Brain microvascular endothelial cell (primary cell): ENCODE measurements around the gene ASIC2.

Experiments
- DNase-seq: peaks from one replicate; pipeline ENCODE4 v3.0.0-alpha.2; 2020
- H3K27ac ChIP-seq: fragments of 250-450 bp; sonication (Bioruptor Pico); 2 replicates; pipeline ENCODE4 v1.5.1; 2020; ENCODE audit warnings: mild to moderate bottlenecking, moderate library complexity
- H3K27me3 ChIP-seq: fragments of 250-450 bp; sonication (Bioruptor Pico); replicated peaks from 2 replicates; pipeline ENCODE4 v1.5.1; 2020; ENCODE audit warnings: mild to moderate bottlenecking
- H3K36me3 ChIP-seq: fragments of 250-450 bp; sonication (Bioruptor Pico); replicated peaks from 2 replicates; pipeline ENCODE4 v1.5.1; 2020; ENCODE audit warnings: mild to moderate bottlenecking
- H3K4me3 ChIP-seq: 2 replicates; pipeline ENCODE4 v1.5.1; 2011; ENCODE audit warnings: low read depth, mild to moderate bottlenecking, control low read depth, low read length, moderate library complexity
- in situ Hi-C: cut with HindIII; loops from 2 replicates; pipeline ENCODE4 v1.10.0; 2017; ENCODE audit warnings: low sequenced_read_pairs, low pct_ligation_motif_present
- TF ChIP-seq, protein P1 (sequence below): IDR thresholded peaks from 2 replicates; pipeline ENCODE4 v1.5.1; 2011; ENCODE audit warnings: low read depth, mild to moderate bottlenecking, moderate library complexity, low read length, control low read depth, inconsistent platforms; ENCODE audit errors: missing control alignments

Gene ASIC2

DNA sequence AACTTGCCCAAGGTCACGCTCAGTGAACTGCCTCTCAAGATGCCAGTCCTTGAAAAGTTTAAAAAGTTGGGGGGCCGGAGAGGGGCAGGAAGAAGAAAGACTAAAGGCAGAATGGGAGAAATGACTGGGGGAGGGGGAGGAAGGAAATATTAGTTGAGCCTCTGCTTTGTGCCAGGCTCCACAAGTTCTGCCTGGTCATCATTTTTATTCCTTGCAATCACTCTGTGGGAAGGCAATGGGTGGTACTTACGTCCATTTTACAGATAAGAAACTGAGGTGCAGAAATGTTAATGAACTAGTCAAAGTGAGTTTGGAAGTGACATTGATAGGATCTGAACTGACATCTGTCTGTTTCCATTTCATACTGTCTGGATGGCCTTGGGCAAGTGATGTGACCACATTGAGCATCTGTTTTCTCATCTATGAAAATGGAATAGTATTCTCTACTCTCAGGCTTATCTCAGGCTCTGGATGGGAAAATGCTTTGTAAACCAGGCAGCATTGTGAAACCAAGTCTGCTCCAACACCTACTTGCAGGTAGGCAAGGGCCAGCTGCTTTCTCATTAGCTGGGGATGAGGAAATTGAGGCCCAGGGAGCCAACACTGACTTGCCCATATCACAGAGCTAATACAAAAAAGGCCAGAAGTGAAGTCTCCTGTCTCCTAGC is 19.2 kb downstream of the ASIC2 start:
- Histone ChIP-seq H3K4me3 (no peak overlapping the region), H3K36me3 (no peaks in the 10 kb centered on the region), H3K27me3 (no peaks in the 10 kb centered on the region), H3K27ac (no peak overlapping the region)
- no peak for DNase-seq
- TF ChIP-seq, protein P1, sequence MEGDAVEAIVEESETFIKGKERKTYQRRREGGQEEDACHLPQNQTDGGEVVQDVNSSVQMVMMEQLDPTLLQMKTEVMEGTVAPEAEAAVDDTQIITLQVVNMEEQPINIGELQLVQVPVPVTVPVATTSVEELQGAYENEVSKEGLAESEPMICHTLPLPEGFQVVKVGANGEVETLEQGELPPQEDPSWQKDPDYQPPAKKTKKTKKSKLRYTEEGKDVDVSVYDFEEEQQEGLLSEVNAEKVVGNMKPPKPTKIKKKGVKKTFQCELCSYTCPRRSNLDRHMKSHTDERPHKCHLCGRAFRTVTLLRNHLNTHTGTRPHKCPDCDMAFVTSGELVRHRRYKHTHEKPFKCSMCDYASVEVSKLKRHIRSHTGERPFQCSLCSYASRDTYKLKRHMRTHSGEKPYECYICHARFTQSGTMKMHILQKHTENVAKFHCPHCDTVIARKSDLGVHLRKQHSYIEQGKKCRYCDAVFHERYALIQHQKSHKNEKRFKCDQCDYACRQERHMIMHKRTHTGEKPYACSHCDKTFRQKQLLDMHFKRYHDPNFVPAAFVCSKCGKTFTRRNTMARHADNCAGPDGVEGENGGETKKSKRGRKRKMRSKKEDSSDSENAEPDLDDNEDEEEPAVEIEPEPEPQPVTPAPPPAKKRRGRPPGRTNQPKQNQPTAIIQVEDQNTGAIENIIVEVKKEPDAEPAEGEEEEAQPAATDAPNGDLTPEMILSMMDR, result no peak
- in situ Hi-C loops, result no loop called here

DNA sequence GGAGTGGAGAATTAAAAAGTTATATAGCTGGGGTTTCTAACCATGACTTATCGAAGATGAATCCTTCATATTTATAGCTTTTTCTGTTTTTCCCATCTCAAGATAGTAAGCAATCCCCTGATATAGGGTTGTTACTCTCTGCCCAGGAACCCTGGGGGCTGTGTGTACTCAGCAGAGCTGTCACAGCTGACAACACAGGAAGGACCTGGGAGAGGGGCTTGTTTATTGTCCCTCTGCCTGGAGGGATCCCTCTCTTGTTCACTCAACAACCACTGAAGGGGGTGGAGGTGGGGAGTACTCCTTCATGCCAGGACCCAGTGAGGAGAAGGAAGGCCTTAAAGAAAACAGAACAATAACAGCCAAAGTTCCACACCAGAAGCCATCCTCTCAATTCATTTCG is 19.8 kb downstream of the ASIC2 start:
- in situ Hi-C loops, result no loop called here
- H3K27me3 ChIP-seq, result no peaks in the 10 kb centered on the region
- no peak overlapping the region for H3K4me3 ChIP-seq
- no peak for DNase-seq
- no peaks in the 10 kb centered on the region for H3K36me3 ChIP-seq
- H3K27ac ChIP-seq, result no peak overlapping the region
- TF ChIP-seq, protein P1, result no peak

DNA sequence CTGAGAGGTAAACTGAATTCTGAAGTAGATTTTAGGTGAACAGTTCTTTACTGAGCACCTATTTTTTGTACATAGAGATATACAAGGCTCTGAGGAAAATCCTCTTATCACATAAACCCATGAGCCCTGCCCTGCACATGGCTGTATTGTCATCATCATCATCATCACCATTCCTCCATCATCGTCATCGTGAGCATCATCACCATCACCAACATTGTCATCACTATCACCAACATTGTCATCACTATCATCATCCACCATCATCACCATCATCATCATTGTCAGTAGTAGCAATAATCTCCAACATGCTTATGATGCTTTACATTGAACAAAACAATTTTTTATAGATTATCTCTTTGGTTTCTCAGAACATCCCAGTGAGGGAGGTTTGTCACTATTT is 20.7 kb downstream of the ASIC2 start:
- no peak overlapping the region for H3K4me3 ChIP-seq
- no peaks in the 10 kb centered on the region for H3K27me3 ChIP-seq
- H3K27ac ChIP-seq, result no peak overlapping the region
- in situ Hi-C loops, result no loop called here
- TF ChIP-seq, protein P1, result no peak
- H3K36me3 ChIP-seq, result no peaks in the 10 kb centered on the region
- DNase-seq, result no peak

DNA sequence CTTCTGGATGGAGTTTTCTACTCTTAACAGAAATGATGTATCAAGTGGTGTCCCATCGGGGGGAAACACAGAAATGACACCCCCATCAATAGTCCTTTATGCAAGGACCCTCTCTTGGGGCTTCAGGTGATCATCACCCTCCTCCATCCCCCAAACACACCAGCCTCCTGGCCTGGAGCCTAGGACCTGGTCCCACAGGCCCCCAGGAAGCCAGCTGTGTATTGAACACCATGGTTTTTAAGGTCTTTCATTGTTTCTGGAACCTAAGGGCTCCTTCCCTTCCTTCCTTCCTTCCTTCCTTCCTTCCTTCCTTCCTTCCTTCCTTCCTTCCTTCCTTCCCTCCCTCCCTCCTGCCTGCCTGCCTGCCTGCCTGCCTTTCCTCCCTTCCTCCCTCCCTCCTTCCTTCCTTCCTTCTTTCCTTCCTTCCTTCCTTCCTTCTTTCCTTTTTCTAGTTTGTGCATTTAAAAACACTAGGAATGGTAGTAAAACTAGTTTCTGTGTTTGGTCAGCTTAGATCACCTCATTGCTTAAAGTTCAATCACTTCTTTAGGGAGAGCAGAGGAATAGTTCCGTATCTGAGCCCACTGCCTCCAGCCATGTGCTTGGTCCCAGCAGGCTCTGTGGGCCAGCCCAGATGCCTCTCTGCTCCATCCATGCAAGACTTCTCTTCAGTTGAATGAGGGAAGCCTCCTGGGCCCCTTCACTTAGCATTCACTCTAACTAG is 23.6 kb downstream of the ASIC2 start:
- TF ChIP-seq, protein P1, result no peak
- no peaks in the 10 kb centered on the region for H3K36me3 ChIP-seq
- H3K27me3 ChIP-seq, result no peaks in the 10 kb centered on the region
- no peak for DNase-seq
- no peak overlapping the region for H3K4me3 ChIP-seq
- in situ Hi-C loops, result no loop called here
- no peak overlapping the region for H3K27ac ChIP-seq

DNA sequence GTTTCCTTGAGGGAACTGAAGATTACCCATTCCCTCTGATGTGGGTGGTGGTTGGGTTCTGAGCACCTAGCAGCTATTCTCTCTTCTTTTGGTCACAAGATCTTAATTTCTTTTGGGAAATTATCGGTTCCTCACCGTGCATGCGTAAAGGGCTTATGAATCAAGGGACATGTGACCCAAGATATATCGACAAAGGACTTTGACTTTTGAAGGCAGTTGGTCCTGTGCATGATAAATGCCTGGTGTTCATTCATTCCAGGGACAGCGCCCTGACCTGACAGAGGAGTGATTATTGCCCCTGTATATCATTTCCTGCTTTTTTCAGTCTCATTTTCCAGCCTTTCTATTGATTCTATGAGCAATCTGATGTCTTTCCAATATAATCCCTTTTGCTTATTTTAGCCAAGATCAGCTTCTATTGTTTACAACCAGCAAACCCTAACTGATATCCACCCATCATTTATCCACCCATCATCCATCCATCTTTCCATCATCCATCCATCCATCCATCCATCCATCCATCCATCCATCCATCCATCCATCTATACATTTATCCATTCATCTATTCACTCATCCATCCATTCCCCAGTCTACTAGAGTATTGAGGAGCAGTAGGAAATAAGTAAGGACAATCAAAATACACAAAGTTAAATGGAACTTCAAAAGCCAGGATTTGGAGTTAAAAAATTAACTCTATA is 25.1 kb downstream of the ASIC2 start:
- TF ChIP-seq, protein P1, result no peak
- DNase-seq, result no peak
- H3K27me3 ChIP-seq, result no peaks in the 10 kb centered on the region
- peak overlapping the region; percentile 32 for H3K27ac ChIP-seq
- H3K4me3 ChIP-seq, result no peak overlapping the region
- in situ Hi-C loops, result no loop called here
- no peaks in the 10 kb centered on the region for H3K36me3 ChIP-seq
